GM12873 (cell line): ENCODE data around the gene SFTPD.

Experiments used
- CTCF ChIP-seq: IDR thresholded peaks from 2 replicates; pipeline ENCODE4 v1.5.1; 2012; ENCODE audit warnings: low read depth, mild to moderate bottlenecking, moderate library complexity, low read length, control low read depth; ENCODE audit not compliant: insufficient read depth; ENCODE audit errors: missing control alignments

The SFTPD gene

GRCh38 chr10:79948976-79949722 lies at the start of gene SFTPD:
SFTPD (minus strand) TSS chr10:79949105; CDS start chr10:79946659, 2,446 bp downstream.
- no peak for TF ChIP-seq CTCF

- TF ChIP-seq CTCF, result no peak
Observed at GRCh38 chr10:79995979-79996634, 47.2 kb upstream of the SFTPD start.

GRCh38 chr10:79994556-79994955 lies 45.7 kb upstream of the SFTPD start:
- TF ChIP-seq CTCF, result no peak

DNA sequence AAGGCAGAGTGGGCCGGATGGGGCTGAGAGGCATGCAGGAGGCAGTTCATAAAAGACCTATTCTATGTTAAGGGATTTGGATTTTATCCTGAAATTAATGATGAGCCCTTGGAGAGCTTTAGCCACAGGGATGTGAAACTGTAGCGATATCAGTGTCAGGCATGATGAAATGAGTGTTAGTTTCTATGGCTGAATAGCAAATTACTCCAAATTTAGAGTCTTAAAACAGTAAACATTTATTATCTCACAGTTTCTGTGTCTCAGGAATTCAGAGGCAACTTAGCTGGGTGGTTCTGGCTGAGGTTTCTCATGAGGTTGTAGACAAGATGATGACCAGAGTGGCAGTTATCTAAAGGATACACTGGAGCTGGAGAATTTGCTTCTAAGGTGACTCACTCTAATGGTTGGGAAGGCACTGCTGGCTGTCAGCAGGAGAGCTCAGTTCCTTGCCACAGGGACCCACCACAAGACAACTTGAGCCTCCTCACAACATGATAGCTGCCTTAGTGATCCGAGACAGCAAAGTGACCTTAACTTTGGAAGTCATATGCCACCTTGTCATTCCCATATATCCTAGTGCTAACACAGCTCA lies 36.7 kb upstream of the SFTPD start:
- no peak for TF ChIP-seq CTCF

- TF ChIP-seq CTCF, result no peak
Observed at GRCh38 chr10:79984851-79985250, 35.9 kb upstream of the SFTPD start.

GRCh38 chr10:79983286-79983909 lies 34.5 kb upstream of the SFTPD start:
- TF ChIP-seq CTCF, result no peak

GRCh38 chr10:79982861-79983260 lies 34.0 kb upstream of the SFTPD start:
- no peak for TF ChIP-seq CTCF
